ENCODE measurements around the gene NCK2.
"Not testable (repeated sequence)": the region's sequence is repeated elsewhere in the genome, so short reads cannot be mapped to it uniquely, and the experiment has no call there.

NCK2 gene

DNA sequence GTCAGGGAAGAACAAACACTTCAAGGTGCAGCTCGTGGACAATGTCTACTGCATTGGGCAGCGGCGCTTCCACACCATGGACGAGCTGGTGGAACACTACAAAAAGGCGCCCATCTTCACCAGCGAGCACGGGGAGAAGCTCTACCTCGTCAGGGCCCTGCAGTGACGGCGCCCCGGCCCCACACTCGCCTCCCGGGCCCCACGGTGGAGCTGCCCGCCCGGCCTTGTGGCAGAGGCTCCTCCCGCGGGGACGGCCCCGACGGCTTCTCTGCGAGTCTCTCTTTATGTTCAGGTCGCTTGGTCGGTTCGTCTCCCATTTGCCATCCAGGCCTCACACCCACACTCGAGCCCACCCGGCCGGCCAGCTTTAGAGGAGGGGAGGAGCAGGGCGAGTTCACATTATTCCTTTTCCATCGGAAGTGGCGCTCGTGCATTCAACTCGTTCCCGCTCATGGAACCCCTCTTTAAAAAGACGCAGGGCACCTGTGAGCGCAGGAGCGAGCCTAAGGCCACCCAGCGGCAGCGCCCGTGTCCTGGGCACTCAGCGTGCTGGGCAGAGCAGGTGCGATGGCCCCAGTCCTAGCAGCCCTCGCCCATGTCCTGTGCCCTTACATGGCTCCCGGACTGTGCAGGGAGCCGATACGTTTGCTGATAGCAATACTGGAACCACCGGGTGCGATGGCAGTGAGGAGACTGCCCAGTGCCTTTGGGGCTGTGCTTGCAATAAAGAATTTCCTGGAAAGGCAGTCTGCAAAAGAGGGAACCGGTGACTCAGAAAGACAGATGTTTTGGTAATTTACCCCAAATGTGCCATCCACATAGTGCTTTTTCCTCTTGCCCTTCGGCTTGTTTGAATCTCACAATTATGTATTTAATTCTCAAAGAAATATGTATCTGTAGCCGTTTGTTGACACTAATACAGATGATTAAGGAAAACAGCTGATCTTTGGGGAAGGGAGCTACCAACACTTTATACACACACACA lies 148.6 kb downstream of the NCK2 start:
- 0 out of 2 replicates have a peak overlapping the region, but pooled peaks have one; percentile 6 for H3K27ac ChIP-seq
- ChIA-PET CTCF (interaction anchor here (0.8 kb wide), 1 partner anchor 120 kb away, joined by 4 read pairs; no protein-coding TSS in a partner anchor), POLR2A (ENCODE audit: low non-redundant PET) (no interaction called here)
- DNase-seq (ENCODE audit: low spot score), result no peak
- TF ChIP-seq, protein P1, sequence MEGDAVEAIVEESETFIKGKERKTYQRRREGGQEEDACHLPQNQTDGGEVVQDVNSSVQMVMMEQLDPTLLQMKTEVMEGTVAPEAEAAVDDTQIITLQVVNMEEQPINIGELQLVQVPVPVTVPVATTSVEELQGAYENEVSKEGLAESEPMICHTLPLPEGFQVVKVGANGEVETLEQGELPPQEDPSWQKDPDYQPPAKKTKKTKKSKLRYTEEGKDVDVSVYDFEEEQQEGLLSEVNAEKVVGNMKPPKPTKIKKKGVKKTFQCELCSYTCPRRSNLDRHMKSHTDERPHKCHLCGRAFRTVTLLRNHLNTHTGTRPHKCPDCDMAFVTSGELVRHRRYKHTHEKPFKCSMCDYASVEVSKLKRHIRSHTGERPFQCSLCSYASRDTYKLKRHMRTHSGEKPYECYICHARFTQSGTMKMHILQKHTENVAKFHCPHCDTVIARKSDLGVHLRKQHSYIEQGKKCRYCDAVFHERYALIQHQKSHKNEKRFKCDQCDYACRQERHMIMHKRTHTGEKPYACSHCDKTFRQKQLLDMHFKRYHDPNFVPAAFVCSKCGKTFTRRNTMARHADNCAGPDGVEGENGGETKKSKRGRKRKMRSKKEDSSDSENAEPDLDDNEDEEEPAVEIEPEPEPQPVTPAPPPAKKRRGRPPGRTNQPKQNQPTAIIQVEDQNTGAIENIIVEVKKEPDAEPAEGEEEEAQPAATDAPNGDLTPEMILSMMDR (conservative IDR thresholded peaks at IDR 0.05; ENCODE audit: low read depth), result no peak

DNA sequence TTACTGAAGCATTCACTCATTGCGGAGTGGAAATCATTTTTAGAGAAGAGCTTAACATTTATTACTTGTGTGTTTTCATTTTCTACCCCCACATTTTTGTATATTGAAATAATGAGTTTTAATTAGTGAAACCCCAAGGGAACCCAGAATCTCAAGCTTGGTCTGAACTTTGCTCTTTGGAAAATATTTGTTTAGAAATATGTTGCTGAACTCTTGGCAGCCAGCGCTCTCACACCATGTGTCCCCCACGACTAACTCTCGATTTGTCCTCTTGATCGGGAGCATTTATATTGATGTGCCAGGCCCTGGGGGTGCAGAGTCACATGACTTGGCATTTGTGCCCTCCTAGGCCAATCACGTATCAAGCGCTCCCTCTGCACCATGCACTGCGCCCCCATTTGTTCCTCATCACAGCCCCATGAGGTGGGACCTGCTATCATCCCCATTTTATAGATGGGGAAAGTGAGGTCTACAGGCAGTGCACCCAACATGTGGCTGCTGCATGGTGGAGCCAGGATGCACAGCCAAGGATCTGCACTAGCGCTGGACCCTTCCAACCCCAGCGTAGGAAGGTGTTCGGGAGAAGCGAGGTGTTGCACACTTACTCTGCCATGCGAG lies 149.7 kb downstream of the NCK2 start:
- DNase-seq (ENCODE audit: low spot score), result no peak
- POLR2A ChIA-PET (ENCODE audit: low non-redundant PET), result no interaction called here
- CTCF ChIA-PET, result interaction anchor here (0.8 kb wide), 1 partner anchor 121 kb away, joined by 4 read pairs; no protein-coding TSS in a partner anchor
- H3K27ac ChIP-seq, result no peak overlapping the region
- TF ChIP-seq, protein P1 (conservative IDR thresholded peaks at IDR 0.05; ENCODE audit: low read depth), result no peak

DNA sequence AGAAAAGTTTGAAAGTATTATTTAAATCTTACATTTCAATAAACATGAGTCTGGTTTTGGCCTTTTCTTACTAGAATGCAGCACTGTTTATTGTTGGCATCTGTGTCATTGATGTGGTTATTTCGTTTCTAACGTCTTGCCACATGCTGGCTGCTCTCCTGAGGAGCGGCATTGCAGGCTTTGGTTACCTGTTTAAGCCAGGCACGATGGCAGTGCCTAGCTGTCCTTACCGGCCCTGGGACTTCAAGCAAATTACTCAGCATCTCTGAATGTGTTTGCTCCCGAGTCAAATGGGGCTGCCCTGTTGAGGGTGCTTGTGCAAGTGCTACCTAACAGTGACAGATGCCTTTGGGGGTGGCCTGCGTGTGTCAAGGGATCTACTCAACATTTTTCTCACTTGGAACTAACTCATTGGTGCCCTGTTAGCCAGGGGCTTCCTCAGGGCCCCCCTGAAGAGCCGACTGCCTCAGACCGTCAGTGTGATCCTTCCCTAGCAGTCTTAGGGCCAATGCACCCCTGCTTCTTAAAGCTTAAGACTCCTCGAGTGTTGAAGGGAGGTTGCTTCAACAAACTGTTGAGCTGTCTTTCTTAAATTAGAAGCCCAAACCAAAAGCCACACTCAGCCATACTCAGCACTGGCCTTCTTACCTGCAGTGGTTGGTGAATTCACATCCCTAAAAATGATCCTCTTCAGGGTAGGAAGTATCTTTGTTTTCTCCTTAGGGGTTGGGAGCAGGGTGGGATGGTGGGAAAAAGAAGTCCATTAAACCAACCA lies 151.5 kb downstream of the NCK2 start:
- TF ChIP-seq, protein P1 (conservative IDR thresholded peaks at IDR 0.05; ENCODE audit: low read depth), result no peak
- no peak overlapping the region for H3K27ac ChIP-seq
- POLR2A ChIA-PET (ENCODE audit: low non-redundant PET), result no interaction called here
- CTCF ChIA-PET, result no interaction called here
- DNase-seq (ENCODE audit: low spot score), result no peak

DNA sequence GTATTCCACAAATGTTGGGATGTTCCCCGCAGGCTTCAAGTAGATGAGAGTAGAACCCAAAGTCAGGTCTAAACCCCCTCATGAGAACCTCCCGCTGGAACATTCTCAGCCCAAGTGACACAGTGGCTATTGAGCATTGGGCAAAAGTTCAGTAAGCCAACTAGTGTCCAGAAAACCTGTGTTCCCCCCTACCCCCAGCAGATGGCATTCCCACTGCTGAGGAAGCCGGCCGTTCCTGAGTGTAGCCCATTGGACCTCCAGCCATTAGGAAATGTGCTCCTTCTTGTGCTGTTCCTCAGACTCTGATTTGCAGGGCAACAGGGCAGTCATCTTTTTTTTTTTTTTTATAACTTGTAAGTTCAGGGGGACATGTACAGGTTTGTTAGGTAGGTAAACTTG lies 152.1 kb downstream of the NCK2 start:
- no peak for DNase-seq (ENCODE audit: low spot score)
- ChIA-PET POLR2A (ENCODE audit: low non-redundant PET) (no interaction called here), CTCF (no interaction called here)
- TF ChIP-seq, protein P1 (conservative IDR thresholded peaks at IDR 0.05; ENCODE audit: low read depth), result no peak
- no peak overlapping the region for H3K27ac ChIP-seq

DNA sequence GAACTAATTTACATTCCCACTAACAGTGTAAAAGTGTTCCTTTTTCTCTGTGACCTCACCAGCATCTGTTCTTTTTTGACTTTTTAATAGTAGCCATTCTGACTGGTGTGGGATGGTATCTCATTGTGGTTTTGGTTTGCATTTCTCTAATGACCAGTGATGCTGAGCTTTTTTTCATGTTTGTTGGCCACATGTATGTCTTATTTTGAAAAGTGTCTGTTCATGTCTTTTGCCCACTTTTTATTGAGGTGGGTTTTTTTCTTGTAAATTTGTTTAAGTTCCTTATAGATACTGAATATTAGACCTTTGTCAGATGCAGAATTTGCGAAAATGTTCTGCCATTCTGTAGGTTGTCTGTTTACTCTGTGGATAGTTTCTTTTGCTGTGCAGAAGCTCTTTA lies 153.0 kb downstream of the NCK2 start:
- POLR2A ChIA-PET (ENCODE audit: low non-redundant PET); CTCF ChIA-PET; H3K27ac ChIP-seq; DNase-seq (ENCODE audit: low spot score): not testable (repeated sequence)

DNA sequence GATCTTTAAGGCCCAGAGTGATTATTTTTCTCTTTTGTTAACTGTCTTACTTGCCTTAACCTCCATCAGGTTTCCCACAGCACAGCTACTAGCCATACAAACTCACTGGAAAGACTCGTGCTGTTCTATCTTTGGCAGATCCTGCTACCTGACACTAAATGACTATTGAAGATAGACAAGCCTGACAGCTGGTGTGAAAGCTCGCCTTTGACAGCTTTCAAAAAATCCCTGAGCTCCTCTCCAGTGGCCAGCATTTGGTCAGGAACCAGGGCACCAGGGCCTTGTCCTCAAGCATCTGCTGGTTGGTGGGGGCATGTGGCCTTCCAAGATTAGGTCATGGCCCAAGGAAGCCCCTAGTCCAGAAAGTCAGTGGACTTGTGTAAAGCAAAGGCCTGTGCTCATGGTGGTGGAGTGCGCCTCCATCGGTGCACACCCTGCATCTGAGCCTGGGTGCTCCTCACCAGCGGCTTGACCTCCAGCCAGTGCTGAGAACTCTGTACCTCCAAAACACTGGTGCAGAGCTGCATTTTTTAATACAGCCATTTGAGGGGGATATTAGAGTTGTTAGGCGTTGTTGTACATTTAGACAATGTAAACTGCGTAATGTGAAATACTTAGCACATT lies 158.5 kb downstream of the NCK2 start:
- CTCF ChIA-PET, result no interaction called here
- POLR2A ChIA-PET (ENCODE audit: low non-redundant PET), result interaction anchor here (0.5 kb wide), 1 partner anchor 253 kb away, joined by 4 read pairs; no protein-coding TSS in a partner anchor

More for the DNA sequence above, 158.5 kb downstream of the NCK2 start:
- DNase-seq (ENCODE audit: low spot score), result no peak
- H3K27ac ChIP-seq, result no peak overlapping the region
- TF ChIP-seq, protein P1 (conservative IDR thresholded peaks at IDR 0.05; ENCODE audit: low read depth), result no peak
